Activated CD4-positive, CD25-positive, alpha-beta regulatory T cell treated with anti-CD3 and anti-CD28 coated beads, Interleukin-2, amount 50 U/mL, for 16 hours (primary cell): ENCODE results near the gene UTP18.
"Not testable (repeated sequence)": the region's sequence is repeated elsewhere in the genome, so short reads cannot be mapped to it uniquely, and the experiment has no call there.

Experiments used
- DNase-seq: peaks from one replicate; pipeline ENCODE4 v3.0.0-alpha.2; 2020; ENCODE audit warnings: low read depth, low spot score

Gene UTP18

GRCh38 chr17:51260237-51261023 is at the start of gene UTP18:
TSS of gene UTP18 (plus strand) at chr17:51260546. CDS start at chr17:51260585, 39 bp downstream.
- DNase-seq: peak; percentile 90

- DNase-seq: no peak
These were observed 45.4 kb upstream of the UTP18 start for GRCh38 chr17:51214920-51215319.

GRCh38 chr17:51217946-51218345 is 42.4 kb upstream of the UTP18 start:
- no peak for DNase-seq

GRCh38 chr17:51221322-51221721 is 39.0 kb upstream of the UTP18 start:
- no peak for DNase-seq

- DNase-seq: no peak
These were observed 35.7 kb upstream of the UTP18 start for GRCh38 chr17:51224402-51225262.

GRCh38 chr17:51225523-51225922 is 34.8 kb upstream of the UTP18 start:
- DNase-seq: not testable (repeated sequence)

GRCh38 chr17:51228161-51228560 is 32.2 kb upstream of the UTP18 start:
- no peak for DNase-seq

GRCh38 chr17:51229889-51230288 is 30.5 kb upstream of the UTP18 start:
- no peak for DNase-seq

GRCh38 chr17:51230306-51230705 is 30.0 kb upstream of the UTP18 start:
- no peak for DNase-seq

- DNase-seq: no peak
These were observed 28.3 kb upstream of the UTP18 start for GRCh38 chr17:51231999-51232398.

- DNase-seq: no peak
These were observed 26.2 kb upstream of the UTP18 start for GRCh38 chr17:51234162-51234561.

GRCh38 chr17:51238255-51238887 is 22.0 kb upstream of the UTP18 start:
- no peak for DNase-seq

- no peak for DNase-seq
These were observed 20.1 kb upstream of the UTP18 start for GRCh38 chr17:51240275-51240674.

- DNase-seq: no peak
These were observed 16.3 kb upstream of the UTP18 start for GRCh38 chr17:51244041-51244440.

GRCh38 chr17:51245535-51245934 is 14.8 kb upstream of the UTP18 start:
- DNase-seq: no peak

- no peak for DNase-seq
These were observed 10.0 kb upstream of the UTP18 start for GRCh38 chr17:51250314-51250840.

- DNase-seq: no peak
These were observed 9.3 kb upstream of the UTP18 start for GRCh38 chr17:51251010-51251409.

- DNase-seq: no peak
These were observed 4.7 kb upstream of the UTP18 start for GRCh38 chr17:51255673-51256072.

- no peak for DNase-seq
These were observed 4.2 kb upstream of the UTP18 start for GRCh38 chr17:51256101-51256500.

- no peak for DNase-seq
These were observed 2.9 kb upstream of the UTP18 start for GRCh38 chr17:51257150-51258081.
